Motor neuron (in vitro differentiated cells): ENCODE results near the gene MOSMO. TPM values are rescaled to one million over a fixed set of nuclear protein-coding genes. Genes with fewer than 3 reads are reported as not detected.
"Not testable (repeated sequence)": the region's sequence is repeated elsewhere in the genome, so short reads cannot be mapped to it uniquely, and the experiment has no call there.

Experiments used
- ATAC-seq, 8 experiments: fragments of 200-7000 bp; cut with Tn5 transposase; replicated peaks in 6 of 8; 2 replicates each; pipeline ENCODE4 v1.8.0; 2021; ENCODE audit warnings: mild to moderate bottlenecking in 8 of 8, moderate library complexity in 8 of 8
- H3K27ac ChIP-seq, 2 donors: fragments of 250-450 bp; sonication (Bioruptor Pico); 2 replicates each; pipeline ENCODE4 v1.9.0; 2021; ENCODE audit warnings: antibody characterized with exemption in 2 of 2, mild to moderate bottlenecking in 2 of 2, moderate library complexity in 1 of 2
- H3K4me1 ChIP-seq, 2 donors: fragments of 250-450 bp; sonication (Bioruptor Pico); replicated peaks in 1 of 2; 2 replicates each; pipeline ENCODE4 v1.6.1; 2021; ENCODE audit warnings: antibody characterized with exemption in 2 of 2, mild to moderate bottlenecking in 2 of 2, moderate library complexity in 1 of 2
- H3K4me3 ChIP-seq, 5 donors: fragments of 250-450 bp; sonication (Bioruptor Pico); 2 replicates each; pipeline ENCODE4 v1.9.0; 2021; ENCODE audit warnings: antibody characterized with exemption in 5 of 5, mild to moderate bottlenecking in 5 of 5, moderate library complexity in 4 of 5
- whole genome bisulfite sequencing, 10 experiments: fragments of 450-650 bp; shearing (Covaris generic); methylation state at CpG; one replicate each; pipeline ENCODE4 v1.0.0; 2022; 5-methylcytosine and 5-hydroxymethylcytosine counted together
- in situ Hi-C, 9 experiments: fragments of 400-800 bp; cut with MboI; loops; one replicate each; pipeline ENCODE4 v1.15.0; 2021; ENCODE audit warnings: low sequenced_read_pairs in 9 of 9, low pct_unique_long_range_greater_than_20kb in 2 of 9; ENCODE audit not compliant: unreplicated experiment in 9 of 9
- total RNA-seq, 8 experiments: library from RNA; unstranded; fragments of 300-600 nt; gene quantifications; 2 replicates each; pipeline versions ENCODE4 v1.2.3 to v1.2.4, GENCODE V29; 2022

MOSMO gene
- total RNA-seq, 8 experiments from 2014 or later, result 13.4 to 25.4 (median 17.2) TPM

GRCh38 chr16:21989133-21989532 lies 18.8 kb upstream of the MOSMO start:
- H3K4me3 ChIP-seq, result no peak overlapping the region
- WGBS, 10 experiments, result 15 to 100% (median 83%) methylated on average over 1 to 5 of the region's 5 CpGs; no CpG with 5 or more reads in 2 of the 10 experiments
- no peak overlapping the region for H3K27ac ChIP-seq
- H3K4me1 ChIP-seq, result no peaks in the 10 kb centered on the region
- ATAC-seq, result peak in 2 of 8 experiments; percentile 40 to 52
- in situ Hi-C loops, result loop anchor here in 1 of 9 experiments (25.0 kb wide), 1 partner anchor 98 kb away; the partner anchor contains the start of gene VWA3A

- Histone ChIP-seq H3K27ac (no peak overlapping the region), H3K4me1 (no peaks in the 10 kb centered on the region), H3K4me3 (no peak overlapping the region)
- in situ Hi-C loops, result loop anchor here in 1 of 9 experiments (25.0 kb wide), 1 partner anchor 98 kb away; the partner anchor contains the start of gene VWA3A
- ATAC-seq, result no peak
- WGBS, 10 experiments, result 56 to 100% (median 90%) methylated on average over 1 to 2 of the region's 2 CpGs; no CpG with 5 or more reads in 6 of the 10 experiments
Measured at GRCh38 chr16:21989751-21990150, 18.2 kb upstream of the MOSMO start.

GRCh38 chr16:21990381-21990944 lies 17.4 kb upstream of the MOSMO start:
- Histone ChIP-seq H3K4me1 (no peaks in the 10 kb centered on the region), H3K4me3 (no peak overlapping the region), H3K27ac (no peak overlapping the region)
- 5 to 78% (median 44%) methylated on average over 1 to 3 of the region's 3 CpGs for WGBS, 10 experiments
- in situ Hi-C loops, result loop anchor here in 1 of 9 experiments (25.0 kb wide), 1 partner anchor 97 kb away; the partner anchor contains the start of gene VWA3A
- ATAC-seq, result no peak

- WGBS, 10 experiments, result 62 to 100% (median 82%) methylated on average over 2 to 6 of the region's 6 CpGs
- ATAC-seq, result no peak
- Histone ChIP-seq H3K27ac (no peak overlapping the region), H3K4me3 (no peak overlapping the region), H3K4me1 (no peaks in the 10 kb centered on the region)
- in situ Hi-C loops, result loop anchor here in 1 of 9 experiments (25.0 kb wide), 1 partner anchor 96 kb away; the partner anchor contains the start of gene VWA3A
Measured at GRCh38 chr16:21991621-21992020, 16.3 kb upstream of the MOSMO start.

- Histone ChIP-seq H3K27ac (no peak overlapping the region), H3K4me3 (no peak overlapping the region), H3K4me1 (no peaks in the 10 kb centered on the region)
- 73 to 100% (median 92%) methylated on average over 1 to 9 of the region's 13 CpGs; no CpG with 5 or more reads in 2 of the 10 experiments for WGBS, 10 experiments
- in situ Hi-C loops, result loop anchor here in 1 of 9 experiments (25.0 kb wide), 1 partner anchor 92 kb away; the partner anchor contains the start of gene VWA3A
- no peak for ATAC-seq
Measured at GRCh38 chr16:21994856-21995465, 12.9 kb upstream of the MOSMO start.

- in situ Hi-C loops, result loop anchor here in 1 of 9 experiments (25.0 kb wide), 1 partner anchor 90 kb away; the partner anchor contains the start of gene VWA3A
- H3K4me3 ChIP-seq, result no peak overlapping the region
- WGBS, 10 experiments, result 60 to 100% (median 85%) methylated on average over 1 to 9 of the region's 9 CpGs
- no peaks in the 10 kb centered on the region for H3K4me1 ChIP-seq
- H3K27ac ChIP-seq, result no peak overlapping the region
- no peak for ATAC-seq
Measured at GRCh38 chr16:21996923-21997696, 10.8 kb upstream of the MOSMO start.

- Histone ChIP-seq H3K4me3 (no peak overlapping the region), H3K4me1 (no peaks in the 10 kb centered on the region), H3K27ac (no peak overlapping the region)
- in situ Hi-C loops, result loop anchor here in 1 of 9 experiments (25.0 kb wide), 1 partner anchor 89 kb away; the partner anchor contains the start of gene VWA3A
- ATAC-seq, result no peak
- 83 to 97% (median 90%) methylated on average over 3 to 7 of the region's 7 CpGs; no CpG with 5 or more reads in 4 of the 10 experiments for WGBS, 10 experiments
Measured at GRCh38 chr16:21997697-21998480, 10.0 kb upstream of the MOSMO start.

GRCh38 chr16:22001591-22001990 lies 6.3 kb upstream of the MOSMO start:
- WGBS, 10 experiments, result 0 to 100% (median 88%) methylated on average over 1 of the region's 1 CpG; no CpG with 5 or more reads in 5 of the 10 experiments
- H3K4me3 ChIP-seq, result no peak overlapping the region
- peaks cover 16 to 17% of the 10 kb centered on the region in 2 donors for H3K4me1 ChIP-seq
- ATAC-seq, result peak in 2 of 8 experiments; percentile 37
- in situ Hi-C loops, result loop anchor here in 4 of 9 experiments (5.0 to 25.0 kb wide), 7 partner anchors 73 to 293 kb away; partner anchors contain the start of genes POLR3E (in 1 of the 4) and VWA3A (in 1 of the 4)
- H3K27ac ChIP-seq, result no peak overlapping the region

- in situ Hi-C loops, result loop anchor here in 4 of 9 experiments (5.0 to 25.0 kb wide), 7 partner anchors 73 to 293 kb away; partner anchors contain the start of genes POLR3E (in 1 of the 4) and VWA3A (in 1 of the 4)
- 60 to 100% methylated on average over 1 of the region's 1 CpG; no CpG with 5 or more reads in 8 of the 10 experiments for WGBS, 10 experiments
- not testable (repeated sequence) for H3K27ac ChIP-seq, H3K4me3 ChIP-seq, ATAC-seq
- H3K4me1 ChIP-seq, result peaks cover 19% of the 10 kb centered on the region in 2 donors
Measured at GRCh38 chr16:22002047-22002446, 5.9 kb upstream of the MOSMO start.

- no peak for ATAC-seq
- WGBS, 10 experiments, result 49 to 100% (median 74%) methylated on average over 1 to 3 of the region's 4 CpGs; no CpG with 5 or more reads in 2 of the 10 experiments
- in situ Hi-C loops, result loop anchor here in 4 of 9 experiments (5.0 to 25.0 kb wide), 7 partner anchors 72 to 292 kb away; partner anchors contain the start of genes POLR3E (in 1 of the 4) and VWA3A (in 1 of the 4)
- Histone ChIP-seq H3K4me1 (peaks cover 19% of the 10 kb centered on the region in 2 donors), H3K27ac (peak overlapping the region in 1 of 2 donors; percentile 18), H3K4me3 (no peak overlapping the region)
Measured at GRCh38 chr16:22003195-22003594, 4.7 kb upstream of the MOSMO start.

- in situ Hi-C loops, result loop anchor here in 4 of 9 experiments (5.0 to 25.0 kb wide), 7 partner anchors 70 to 290 kb away; partner anchors contain the start of genes POLR3E (in 1 of the 4) and VWA3A (in 1 of the 4)
- H3K4me3 ChIP-seq, result no peak overlapping the region
- WGBS, 10 experiments, result 36 to 55% (median 47%) methylated on average over 2 to 3 of the region's 3 CpGs; no CpG with 5 or more reads in 6 of the 10 experiments
- peaks cover 22% of the 10 kb centered on the region in 2 donors for H3K4me1 ChIP-seq
- ATAC-seq, result no peak
- peak overlapping the region in 1 of 2 donors; percentile 17 for H3K27ac ChIP-seq
Measured at GRCh38 chr16:22004341-22004740, 3.6 kb upstream of the MOSMO start.
